ENCODE measurements around the gene SV2B. TPM values are rescaled to one million over a fixed set of nuclear protein-coding genes. Genes with fewer than 3 reads are reported as not detected.

Gene SV2B
- total RNA-seq, 1 donor from 2014 or later = 4.1 TPM

- intact Hi-C loops (cut with DNase I) = no loop called here
- ATAC-seq (ENCODE audit: poor library complexity) (no peak), DNase-seq (no peak)
These were observed 65.8 kb downstream of the SV2B start for GRCh38 chr15:91165850-91166249.

DNA sequence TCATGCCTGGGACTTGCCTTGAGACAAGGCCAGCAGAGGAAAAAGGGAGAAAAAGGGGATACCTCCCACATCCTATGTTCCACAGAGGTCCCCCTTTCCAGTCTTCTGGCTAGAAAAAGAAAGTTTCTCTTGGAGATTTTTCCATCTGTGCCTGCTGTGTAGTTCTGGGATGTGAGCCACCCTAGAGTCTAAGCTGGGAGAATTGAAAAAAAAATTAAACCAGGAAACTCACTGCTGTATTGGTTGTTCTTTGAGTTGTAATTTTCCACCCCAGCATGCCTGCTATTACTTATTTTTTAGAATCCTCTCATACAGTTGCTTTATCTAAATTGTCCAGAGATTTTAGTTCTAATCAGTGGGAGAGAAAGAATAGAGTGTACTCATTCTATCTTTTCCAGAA lies 68.4 kb downstream of the SV2B start:
- no peak for DNase-seq
- no peak for ATAC-seq (ENCODE audit: poor library complexity)
- intact Hi-C loops (cut with DNase I) = no loop called here

GRCh38 chr15:91171334-91171733 lies 71.3 kb downstream of the SV2B start:
- intact Hi-C loops (cut with DNase I) = no loop called here
- no peak for ATAC-seq (ENCODE audit: poor library complexity)
- DNase-seq = no peak

- intact Hi-C loops (cut with DNase I) = no loop called here
These were observed 82.0 kb downstream of the SV2B start for GRCh38 chr15:91182101-91182500.

GRCh38 chr15:91183596-91183995 lies 83.5 kb downstream of the SV2B start:
- intact Hi-C loops (cut with DNase I) = no loop called here
- DNase-seq (no peak), ATAC-seq (ENCODE audit: poor library complexity) (no peak)

More at GRCh38 chr15:91182101-91182500, 82.0 kb downstream of the SV2B start:
- ATAC-seq (ENCODE audit: poor library complexity) (no peak), DNase-seq (no peak)

- intact Hi-C loops (cut with DNase I) = no loop called here
- no peak for ATAC-seq (ENCODE audit: poor library complexity)
- DNase-seq = no peak
These were observed 84.4 kb downstream of the SV2B start for GRCh38 chr15:91184441-91184840.

DNA sequence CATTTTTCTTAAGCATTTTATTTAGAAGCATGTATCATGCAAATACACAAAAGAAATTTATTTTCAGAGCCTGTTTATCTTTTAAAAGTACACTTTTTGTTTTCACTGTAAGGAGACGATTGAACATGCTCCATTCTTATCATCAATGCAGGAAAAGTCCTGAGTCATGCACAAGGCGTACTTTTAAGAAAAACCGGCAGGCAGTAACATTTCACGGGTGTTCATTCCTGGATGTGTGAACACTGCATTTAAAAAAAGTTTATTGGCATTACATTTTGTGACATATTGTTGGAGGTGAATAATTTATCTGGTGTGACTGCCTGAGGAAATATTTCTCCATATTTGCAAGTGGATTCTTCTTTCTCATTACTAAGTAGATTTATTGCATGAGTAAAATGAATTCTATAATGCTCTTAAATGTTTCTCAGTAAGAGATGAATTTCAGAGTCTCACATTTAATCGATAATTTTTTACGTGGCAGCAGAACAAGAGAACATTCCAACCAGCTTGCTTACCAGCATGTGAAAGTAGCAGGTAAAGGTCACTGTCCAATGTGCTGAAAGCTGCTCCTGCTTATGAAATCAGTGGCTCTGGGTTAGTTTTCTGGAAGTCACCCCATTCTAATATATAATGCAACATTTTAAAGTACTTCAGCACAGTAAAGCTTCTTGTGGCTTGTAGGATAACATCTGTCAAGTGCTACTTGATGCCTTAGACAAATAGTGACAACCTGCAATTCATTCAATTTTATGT lies 87.0 kb downstream of the SV2B start:
- intact Hi-C loops (cut with DNase I) = no loop called here
- ATAC-seq (ENCODE audit: poor library complexity) (no peak), DNase-seq (no peak)

- ATAC-seq (ENCODE audit: poor library complexity) (no peak), DNase-seq (no peak)
- intact Hi-C loops (cut with DNase I) = no loop called here
These were observed 92.2 kb downstream of the SV2B start for GRCh38 chr15:91192285-91192684.

DNA sequence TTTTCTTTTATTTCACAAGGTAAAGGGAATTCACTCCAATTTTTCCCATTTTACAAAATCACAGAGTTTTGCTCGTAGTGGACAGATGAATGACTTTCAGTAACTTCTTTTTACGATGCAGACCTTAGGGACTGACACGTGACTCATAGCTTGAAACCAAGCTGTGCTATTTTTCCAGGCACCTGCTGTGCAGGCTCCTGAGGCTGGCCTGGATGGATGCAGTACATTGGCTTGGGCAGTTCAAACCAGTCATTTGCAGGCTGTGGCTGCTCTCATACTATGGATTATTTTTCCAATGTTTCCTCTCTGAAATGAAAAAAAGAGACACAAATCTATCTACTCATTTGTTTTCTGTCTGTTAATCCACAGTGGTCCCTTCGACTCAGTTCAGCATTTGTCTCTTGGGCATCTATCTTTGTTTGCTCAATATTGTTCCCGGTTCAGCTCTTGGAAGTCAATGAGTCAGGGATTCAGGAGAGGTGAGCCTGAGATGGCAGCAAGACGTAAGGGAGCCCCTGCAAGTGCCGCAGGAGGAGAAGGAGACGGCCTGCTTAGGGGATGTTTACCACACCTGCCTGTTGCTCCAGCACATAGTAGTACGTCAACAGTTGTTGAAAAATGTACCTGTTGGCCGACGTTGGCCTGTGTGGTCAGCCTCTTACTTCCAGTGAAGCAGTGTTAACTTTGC lies 92.8 kb downstream of the SV2B start:
- ATAC-seq (ENCODE audit: poor library complexity) = no peak
- DNase-seq = no peak
- intact Hi-C loops (cut with DNase I) = no loop called here

GRCh38 chr15:91193378-91193720 lies 93.3 kb downstream of the SV2B start:
- intact Hi-C loops (cut with DNase I) = no loop called here
- DNase-seq (no peak), ATAC-seq (ENCODE audit: poor library complexity) (no peak)

DNA sequence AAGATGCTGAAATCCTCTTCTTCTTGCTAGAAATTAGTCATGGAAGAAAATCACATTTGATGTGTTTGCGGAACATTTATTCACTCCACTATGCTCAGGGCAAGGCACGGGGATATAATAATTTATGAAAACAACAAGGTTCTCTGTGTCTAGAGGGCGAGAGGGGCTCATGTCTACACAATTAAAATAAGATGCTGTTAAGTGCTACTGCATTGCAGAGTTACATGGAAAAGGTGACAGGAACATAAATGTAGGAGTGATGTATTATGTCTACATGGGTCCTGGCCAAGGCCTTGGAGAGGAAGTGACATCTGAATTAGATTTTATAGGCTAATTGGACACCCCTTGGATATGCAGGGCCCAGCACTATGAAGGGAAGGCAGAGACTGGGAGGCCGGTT lies 96.1 kb downstream of the SV2B start:
- intact Hi-C loops (cut with DNase I) = no loop called here
- DNase-seq (no peak), ATAC-seq (ENCODE audit: poor library complexity) (no peak)

DNA sequence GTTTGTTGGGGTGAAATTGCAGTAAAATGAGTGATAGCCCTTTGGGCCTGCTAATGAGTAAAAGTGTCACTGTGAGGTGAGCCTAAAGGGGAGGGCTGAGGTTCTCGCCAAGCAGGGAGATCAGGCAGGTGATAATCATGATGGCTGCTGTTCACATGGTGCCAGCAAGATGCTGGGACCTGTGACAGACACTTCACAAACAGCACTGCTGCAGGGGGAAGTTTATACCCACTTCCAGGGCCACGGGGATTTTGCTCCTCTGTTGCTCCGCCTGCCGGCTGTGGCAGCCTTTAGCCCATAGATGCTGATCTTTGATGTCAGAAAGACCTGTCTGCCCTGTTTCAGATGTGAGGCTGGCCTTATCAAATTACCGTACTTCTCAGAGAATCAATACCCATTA lies 96.7 kb downstream of the SV2B start:
- DNase-seq (no peak), ATAC-seq (ENCODE audit: poor library complexity) (no peak)
- intact Hi-C loops (cut with DNase I) = no loop called here

DNA sequence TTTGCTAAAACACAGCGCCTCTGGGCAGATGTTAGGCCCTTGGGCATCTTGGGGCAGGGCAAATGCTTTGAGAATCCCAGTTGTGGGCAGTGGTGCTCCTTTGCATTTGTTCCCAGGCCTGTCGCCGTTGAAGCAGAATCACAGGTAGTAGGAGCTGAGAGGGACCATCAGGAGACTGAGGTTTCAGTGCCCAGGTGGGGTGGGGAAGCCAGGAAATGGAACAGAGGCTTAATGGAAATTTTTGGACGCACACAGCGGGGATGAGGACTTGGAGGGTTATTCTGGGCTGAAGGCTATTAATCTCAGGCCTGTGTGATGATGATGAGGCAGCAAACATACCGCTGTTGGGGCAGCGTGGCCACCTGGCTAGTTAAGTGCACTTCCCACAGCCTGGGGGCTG lies 99.5 kb downstream of the SV2B start:
- ATAC-seq (ENCODE audit: poor library complexity) = no peak
- intact Hi-C loops (cut with DNase I) = no loop called here
- no peak for DNase-seq

GRCh38 chr15:91200101-91200754 lies 100.2 kb downstream of the SV2B start:
- intact Hi-C loops (cut with DNase I) = no loop called here
- DNase-seq = no peak
- no peak for ATAC-seq (ENCODE audit: poor library complexity)

GRCh38 chr15:91202510-91203102 lies 102.5 kb downstream of the SV2B start:
- intact Hi-C loops (cut with DNase I) = no loop called here
- DNase-seq (no peak), ATAC-seq (ENCODE audit: poor library complexity) (no peak)

GRCh38 chr15:91203619-91204203 lies 103.7 kb downstream of the SV2B start:
- DNase-seq = no peak
- ATAC-seq (ENCODE audit: poor library complexity) = no peak
- intact Hi-C loops (cut with DNase I) = no loop called here

DNA sequence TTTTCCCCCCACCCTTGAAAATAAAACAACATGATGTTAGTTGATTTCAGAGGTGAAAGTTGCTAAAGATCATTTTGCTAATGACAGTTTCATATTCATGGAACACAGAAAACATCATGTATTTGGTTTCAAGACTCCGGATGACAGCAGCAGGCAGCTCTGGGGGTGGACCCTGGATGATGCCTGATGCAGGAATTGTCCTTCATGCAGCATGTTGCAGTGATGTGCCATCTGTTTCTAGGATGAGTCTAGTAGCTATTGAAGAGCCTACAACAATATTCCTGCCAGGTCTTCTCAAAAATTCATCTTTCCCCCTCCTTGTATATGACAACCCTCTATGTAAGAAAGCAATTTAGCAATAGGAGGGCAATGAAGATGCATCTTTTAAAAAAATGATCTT lies 108.3 kb downstream of the SV2B start:
- DNase-seq (no peak), ATAC-seq (ENCODE audit: poor library complexity) (no peak)
- intact Hi-C loops (cut with DNase I) = no loop called here

GRCh38 chr15:91209318-91209717 lies 109.3 kb downstream of the SV2B start:
- no peak for DNase-seq
- ATAC-seq (ENCODE audit: poor library complexity) = no peak
- intact Hi-C loops (cut with DNase I) = no loop called here

DNA sequence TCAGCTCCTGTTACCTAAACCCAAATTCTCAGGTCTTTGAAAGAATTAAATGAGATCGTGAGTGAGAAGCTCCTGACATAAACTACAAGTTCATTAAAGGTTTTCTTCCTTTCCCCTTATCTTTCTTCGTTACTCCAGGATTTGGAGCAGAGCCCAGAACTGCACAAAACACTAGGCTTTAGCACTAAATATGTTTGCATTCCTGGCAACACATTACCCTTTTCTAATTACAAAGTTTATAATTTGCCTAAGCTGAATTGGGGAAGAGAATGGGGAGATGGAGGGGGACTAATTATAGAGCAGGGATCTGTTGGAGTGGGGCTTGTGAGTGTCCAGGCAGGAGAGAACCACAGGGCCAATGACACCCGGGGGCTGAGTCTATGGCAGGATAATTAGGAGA lies 109.7 kb downstream of the SV2B start:
- DNase-seq (no peak), ATAC-seq (ENCODE audit: poor library complexity) (no peak)
- intact Hi-C loops (cut with DNase I) = no loop called here
